UCSD-AML1 (cell line): ENCODE data around the gene PRLR.

Experiments
- DNase-seq: peaks from one replicate; lab custom pipeline; 2025; ENCODE audit not compliant: unreplicated experiment; lab: John Stamatoyannopoulos, UW

PRLR gene

GRCh38 chr5:35236770-35237169, 6.5 kb upstream of the PRLR start:
- DNase-seq, result no peak

- DNase-seq, result no peak
Observed at GRCh38 chr5:35233601-35234000, 3.3 kb upstream of the PRLR start.

- DNase-seq, result no peak
Observed at GRCh38 chr5:35233121-35233520, 2.8 kb upstream of the PRLR start.

DNA sequence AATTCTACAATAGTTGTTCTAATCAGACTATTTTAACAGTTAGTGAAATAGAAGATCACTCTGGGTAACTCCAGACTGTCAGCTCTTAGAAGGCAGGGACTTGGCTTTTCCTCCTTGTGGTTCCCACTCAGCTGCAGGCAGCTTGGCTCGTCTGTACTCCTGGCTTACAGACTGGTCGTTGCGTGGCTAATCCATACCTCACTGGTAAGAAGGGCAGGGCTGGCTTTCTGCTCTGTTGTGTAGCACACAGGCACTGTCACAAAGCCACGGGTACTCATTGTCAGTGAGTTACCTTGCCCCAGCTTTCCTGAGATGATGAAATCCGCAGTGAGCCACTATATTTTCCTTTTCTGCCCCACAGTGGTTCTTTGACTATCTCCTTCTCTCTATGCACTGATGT, 1.8 kb upstream of the PRLR start:
- DNase-seq, result no peak

- no peak for DNase-seq
Observed at GRCh38 chr5:35229076-35230037, 930 bp downstream of the PRLR start.

- no peak for DNase-seq
Observed at GRCh38 chr5:35228310-35228709, 2.0 kb downstream of the PRLR start.

DNA sequence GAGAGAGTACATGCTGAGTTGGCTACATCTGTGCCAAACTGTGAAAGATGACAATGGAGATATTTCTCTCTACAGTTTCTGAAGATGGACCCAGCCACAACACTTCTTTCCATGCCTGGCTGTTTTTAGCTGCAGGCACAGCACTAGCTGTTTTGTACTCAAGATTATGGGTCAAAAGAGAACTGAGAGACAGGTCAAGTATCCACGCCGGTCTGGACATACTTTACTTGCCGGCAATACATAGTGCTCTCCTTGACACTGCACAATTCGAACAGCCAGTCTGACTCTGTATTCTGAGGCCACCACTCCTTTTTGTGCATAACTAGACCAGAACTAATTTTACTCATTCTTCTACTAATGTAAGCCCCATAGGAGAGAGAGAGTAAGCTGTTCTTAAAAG, 2.6 kb downstream of the PRLR start:
- DNase-seq, result no peak

- no peak for DNase-seq
Observed at GRCh38 chr5:35223787-35224395, 6.4 kb downstream of the PRLR start.

DNA sequence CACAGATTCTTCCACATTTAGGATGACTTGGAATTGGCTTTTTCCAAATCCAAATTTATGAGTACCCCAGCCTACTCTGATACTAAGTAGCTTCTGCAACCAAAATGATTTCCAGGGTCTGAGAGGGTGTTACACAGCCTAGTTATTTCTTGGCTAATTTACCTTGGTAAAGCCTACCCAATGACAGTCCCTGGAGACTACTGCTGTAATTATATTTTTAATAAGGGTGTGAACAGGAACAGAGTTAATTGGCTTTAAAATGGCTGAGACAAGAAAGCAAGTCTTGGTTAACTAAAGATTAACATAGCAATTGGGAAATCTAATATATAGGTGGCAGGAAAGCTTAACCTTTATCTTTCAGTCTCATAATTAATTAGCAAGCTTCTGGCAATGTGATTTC, 9.3 kb downstream of the PRLR start:
- DNase-seq, result no peak

DNA sequence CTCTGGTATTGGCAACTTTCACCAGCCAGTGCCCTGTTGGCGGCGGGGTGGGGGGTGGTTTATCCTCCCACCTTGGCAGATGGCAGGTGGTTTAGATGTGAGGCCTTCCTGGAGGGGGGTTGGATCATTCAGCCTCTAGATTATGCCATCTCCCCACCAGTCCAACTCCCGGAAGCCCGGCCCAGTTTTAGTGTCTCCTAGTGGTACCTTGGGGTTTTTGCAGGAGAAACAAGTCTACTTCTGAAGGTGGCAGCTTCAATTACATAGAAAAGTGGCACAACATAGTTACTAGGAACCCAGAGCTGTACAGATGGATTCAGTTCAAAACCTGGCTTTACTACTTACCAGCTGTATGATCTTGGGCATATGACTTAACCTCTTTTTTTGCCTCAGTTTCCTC, 11.3 kb downstream of the PRLR start:
- DNase-seq, result no peak

DNA sequence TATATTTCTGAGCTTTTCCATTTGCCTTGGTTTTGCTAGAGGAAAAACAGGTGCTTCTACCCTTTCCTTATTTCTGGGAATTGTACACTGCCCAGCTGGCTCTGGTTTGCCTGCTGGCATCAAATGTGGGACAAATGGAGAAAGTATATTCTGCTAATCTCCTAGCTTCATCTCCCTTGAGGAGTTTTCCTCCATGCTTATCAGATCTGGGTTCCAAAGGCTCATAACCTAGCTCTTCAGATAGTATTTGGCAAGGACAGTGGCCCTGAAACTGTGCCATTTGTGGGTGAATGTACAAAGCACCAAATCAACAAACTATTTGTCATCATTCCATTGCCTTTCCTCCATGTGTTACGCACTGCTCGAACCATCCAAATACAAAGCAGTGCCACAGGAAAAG, 16.2 kb downstream of the PRLR start:
- DNase-seq, result no peak

DNA sequence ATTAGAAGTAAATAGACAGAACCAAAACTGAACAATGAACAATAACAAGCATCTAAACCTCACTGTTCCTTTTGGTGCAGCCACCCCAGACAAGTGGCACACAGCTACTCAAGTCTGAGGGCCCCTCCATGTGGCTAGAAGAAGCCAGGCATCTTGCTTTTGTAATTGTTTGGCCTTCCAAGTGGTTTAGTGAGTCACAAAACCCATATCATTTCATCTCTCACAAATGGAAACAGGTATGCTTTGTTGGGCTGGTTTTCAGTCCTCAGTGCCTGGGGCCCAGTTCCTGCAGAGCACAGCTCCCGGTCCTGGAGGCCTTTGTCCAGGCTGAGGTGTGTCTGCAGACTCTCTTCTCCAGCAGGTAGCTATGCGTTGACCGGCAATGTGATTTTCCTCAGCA, 16.7 kb downstream of the PRLR start:
- DNase-seq, result no peak

- no peak for DNase-seq
Observed at GRCh38 chr5:35212122-35212982, 17.9 kb downstream of the PRLR start.

DNA sequence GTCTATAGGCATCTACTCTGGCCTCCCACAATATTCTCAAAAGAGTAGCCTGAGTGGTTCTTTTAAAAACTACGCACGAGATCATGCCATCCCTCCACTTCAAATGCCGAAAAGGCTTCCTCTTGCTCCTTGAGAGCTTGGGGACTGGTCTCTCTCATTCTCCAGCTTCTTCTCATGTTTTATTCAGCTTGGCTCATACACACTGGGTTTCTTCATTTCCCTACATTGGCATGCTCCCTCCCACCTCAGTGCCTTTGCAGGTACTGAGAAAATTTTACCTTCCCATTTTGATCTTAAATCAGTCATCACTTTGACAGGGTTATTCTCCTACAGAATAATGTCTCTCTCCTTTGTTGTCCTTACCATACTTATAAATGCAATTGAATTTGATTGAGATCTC, 20.4 kb downstream of the PRLR start:
- no peak for DNase-seq

DNA sequence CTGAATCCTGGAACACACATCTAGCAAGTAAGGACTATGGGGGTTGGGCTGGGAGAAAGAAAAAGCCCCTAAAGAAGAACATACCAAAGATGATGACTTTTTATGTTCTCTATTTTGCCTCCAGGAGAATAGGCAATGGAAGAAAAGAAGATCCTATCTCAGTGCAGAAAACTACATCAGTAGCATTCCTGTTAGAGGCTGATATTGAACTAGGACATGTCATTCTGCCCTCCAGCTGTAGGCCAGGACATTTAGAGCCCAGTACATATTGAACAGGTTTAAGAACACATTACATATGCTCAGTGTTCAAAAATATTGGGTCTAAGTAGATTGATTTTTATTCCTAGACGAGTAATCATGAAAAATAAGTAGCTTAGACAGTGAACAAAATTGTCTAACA, 24.7 kb downstream of the PRLR start:
- DNase-seq, result no peak

GRCh38 chr5:35205186-35205585, 25.1 kb downstream of the PRLR start:
- no peak for DNase-seq

GRCh38 chr5:35203403-35203802, 26.9 kb downstream of the PRLR start:
- no peak for DNase-seq

GRCh38 chr5:35202319-35203111, 27.8 kb downstream of the PRLR start:
- DNase-seq, result peak; percentile 13

- DNase-seq, result no peak
Observed at GRCh38 chr5:35201291-35201690, 29.0 kb downstream of the PRLR start.

DNA sequence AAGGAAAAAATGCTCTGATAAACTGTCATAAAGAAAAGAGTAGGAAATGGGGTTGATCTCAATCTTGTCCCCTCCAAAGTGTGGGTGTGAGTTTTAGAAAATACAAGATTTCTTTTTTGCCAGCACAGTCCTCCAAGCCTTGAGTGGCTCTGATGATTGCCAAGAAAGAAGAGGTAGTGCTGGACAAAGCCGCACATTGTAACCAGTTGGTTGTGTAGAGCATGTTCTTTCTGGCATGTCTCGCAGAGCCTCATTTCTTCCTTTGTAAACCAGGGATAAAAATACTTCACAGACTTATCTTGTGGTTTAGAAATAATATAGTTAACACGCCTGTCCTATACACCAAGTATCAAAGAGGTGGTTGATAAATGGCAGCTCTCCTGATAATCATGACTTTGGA, 30.4 kb downstream of the PRLR start:
- no peak for DNase-seq

GRCh38 chr5:35198686-35199085, 31.6 kb downstream of the PRLR start:
- no peak for DNase-seq
